Renal cortical epithelial cell (primary cell): ENCODE measurements around the gene SLC6A16. TPM values are rescaled to one million over a fixed set of nuclear protein-coding genes. Genes with fewer than 3 reads are reported as not detected.
"Not testable (repeated sequence)": the region's sequence is repeated elsewhere in the genome, so short reads cannot be mapped to it uniquely, and the experiment has no call there.

Source experiments
- DNase-seq: peaks from one replicate; pipeline ENCODE4 v3.0.0-alpha.2; 2011; ENCODE audit warnings: low read depth
- total RNA-seq: library from RNA; depleted of rRNA; stranded (reverse); fragments of >200 nt; gene quantifications from 2 replicates; pipeline ENCODE4 v1.2.3, GENCODE V29; 2014

The SLC6A16 gene
- total RNA-seq, 1 donor from 2014 or later = 0.25 TPM

GRCh38 chr19:49344505-49345423 lies 19.8 kb upstream of the SLC6A16 start:
- no peak for DNase-seq

- DNase-seq = no peak
These were observed 18.1 kb upstream of the SLC6A16 start for GRCh38 chr19:49343123-49343522.

- DNase-seq = no peak
These were observed 17.3 kb upstream of the SLC6A16 start for GRCh38 chr19:49342291-49342721.

DNA sequence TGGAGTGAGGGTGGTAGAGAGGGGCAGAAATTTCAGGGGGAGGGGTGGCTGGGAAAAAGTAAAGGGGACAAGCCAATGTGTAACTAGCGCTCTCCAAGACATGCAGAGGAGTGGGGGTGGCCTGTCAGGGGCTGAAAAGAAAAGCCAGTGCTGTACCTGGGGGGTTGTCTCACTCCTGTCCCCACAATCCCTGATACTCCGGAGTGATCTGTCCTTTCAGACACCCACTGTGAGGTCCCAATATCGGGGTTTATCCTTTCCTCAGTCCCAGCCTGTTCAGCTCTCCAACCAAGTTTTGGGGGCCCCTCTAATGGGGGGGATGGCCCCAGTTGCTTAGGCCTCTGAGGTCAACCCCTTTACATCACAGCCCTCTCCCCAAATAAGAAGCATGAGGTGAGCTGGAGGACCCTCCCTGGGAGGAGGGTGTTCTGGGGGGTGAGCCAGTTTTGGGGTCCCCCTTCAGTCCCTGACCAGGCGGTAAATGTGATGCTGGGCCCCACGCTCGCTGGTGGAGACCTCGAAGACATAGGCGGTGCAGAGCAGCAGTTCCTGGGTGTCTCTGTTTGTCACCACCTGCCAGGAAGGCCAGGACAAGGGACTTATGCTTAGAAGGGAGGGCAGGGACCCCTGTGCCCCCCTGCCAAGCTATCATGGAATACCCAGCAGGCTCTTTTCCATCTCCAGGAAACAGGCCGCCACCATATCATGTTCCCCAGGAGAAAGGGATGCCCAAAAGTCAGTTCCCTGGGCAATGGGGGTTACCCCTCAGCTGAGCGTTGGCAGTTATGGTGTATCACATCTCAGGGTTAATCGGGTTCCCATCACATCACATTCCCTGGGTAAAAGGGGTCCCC lies 16.1 kb upstream of the SLC6A16 start:
- no peak for DNase-seq

DNA sequence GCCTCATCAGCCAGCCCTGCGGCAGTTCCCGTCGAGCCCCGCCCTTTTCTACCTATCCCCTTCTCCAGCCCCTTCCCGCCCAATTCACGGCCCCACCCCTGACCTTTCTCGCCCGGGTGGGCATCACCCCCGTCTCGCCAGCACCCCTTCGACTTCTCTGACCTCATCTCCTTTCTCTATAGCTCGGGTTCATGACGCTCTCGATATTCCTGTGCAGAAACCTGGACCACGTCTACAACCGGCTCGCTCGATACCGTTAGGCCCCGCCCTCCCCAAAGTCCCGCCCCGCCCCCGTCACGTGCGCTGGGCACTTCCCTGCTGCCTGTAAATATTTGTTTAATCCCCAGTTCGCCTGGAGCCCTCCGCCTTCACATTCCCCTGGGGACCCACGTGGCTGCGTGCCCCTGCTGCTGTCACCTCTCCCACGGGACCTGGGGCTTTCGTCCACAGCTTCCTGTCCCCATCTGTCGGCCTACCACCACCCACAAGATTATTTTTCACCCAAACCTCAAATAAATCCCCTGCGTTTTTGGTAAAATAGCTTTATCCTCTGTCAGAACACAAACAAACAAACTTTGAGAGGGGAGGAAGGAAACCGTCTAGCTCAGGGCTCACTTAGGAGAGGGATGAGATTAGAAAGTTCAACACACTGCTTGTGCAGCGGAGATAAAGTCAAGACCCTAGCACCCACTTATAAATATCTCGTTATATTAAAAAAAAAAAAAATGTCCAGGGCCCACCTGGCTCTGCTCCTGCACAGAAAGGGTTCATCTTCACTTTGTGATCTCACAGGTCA lies 15.3 kb upstream of the SLC6A16 start:
- peak; percentile 25 for DNase-seq

DNA sequence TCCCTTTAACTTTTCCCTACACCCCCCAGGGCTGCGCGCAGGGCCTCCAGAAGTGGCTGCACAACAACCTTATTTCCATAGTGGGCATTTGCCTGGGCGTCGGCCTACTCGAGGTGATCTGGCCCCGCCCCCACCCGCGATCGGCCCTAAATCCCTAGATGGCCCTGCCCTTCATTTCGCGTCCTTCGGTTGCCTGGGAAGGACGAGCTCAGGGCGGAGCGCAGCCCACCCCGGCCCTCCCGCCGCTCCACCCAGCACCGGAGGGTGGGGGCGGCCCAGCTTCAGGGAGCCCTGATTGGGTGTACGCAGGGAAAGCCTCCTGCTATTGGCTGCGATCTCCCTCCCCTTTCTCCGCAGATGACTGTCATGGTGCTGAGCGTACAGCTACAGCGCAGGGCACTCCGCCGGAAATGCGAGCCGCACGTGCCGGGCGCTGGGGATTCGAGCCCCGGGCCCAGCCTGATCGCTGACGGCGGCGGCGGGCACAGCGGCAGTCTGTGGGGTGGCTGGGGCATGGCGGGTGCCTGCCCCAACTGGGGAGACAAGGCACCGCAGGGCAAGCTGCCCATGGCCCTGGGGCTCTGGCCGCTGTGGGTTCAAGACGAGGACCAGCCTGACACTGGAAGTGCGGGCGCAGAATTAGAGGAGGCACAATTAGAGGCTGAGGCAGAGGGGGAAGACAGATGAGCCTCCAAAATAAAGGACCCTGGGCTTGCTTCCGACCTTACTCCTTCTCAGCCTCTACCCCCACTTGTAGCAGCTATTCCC lies 14.5 kb upstream of the SLC6A16 start:
- DNase-seq = peak; percentile 86

GRCh38 chr19:49338691-49339300 lies 13.8 kb upstream of the SLC6A16 start:
- peak; percentile 64 for DNase-seq

GRCh38 chr19:49338023-49338677 lies 13.2 kb upstream of the SLC6A16 start:
- DNase-seq = no peak

GRCh38 chr19:49337267-49338022 lies 12.5 kb upstream of the SLC6A16 start:
- no peak for DNase-seq

DNA sequence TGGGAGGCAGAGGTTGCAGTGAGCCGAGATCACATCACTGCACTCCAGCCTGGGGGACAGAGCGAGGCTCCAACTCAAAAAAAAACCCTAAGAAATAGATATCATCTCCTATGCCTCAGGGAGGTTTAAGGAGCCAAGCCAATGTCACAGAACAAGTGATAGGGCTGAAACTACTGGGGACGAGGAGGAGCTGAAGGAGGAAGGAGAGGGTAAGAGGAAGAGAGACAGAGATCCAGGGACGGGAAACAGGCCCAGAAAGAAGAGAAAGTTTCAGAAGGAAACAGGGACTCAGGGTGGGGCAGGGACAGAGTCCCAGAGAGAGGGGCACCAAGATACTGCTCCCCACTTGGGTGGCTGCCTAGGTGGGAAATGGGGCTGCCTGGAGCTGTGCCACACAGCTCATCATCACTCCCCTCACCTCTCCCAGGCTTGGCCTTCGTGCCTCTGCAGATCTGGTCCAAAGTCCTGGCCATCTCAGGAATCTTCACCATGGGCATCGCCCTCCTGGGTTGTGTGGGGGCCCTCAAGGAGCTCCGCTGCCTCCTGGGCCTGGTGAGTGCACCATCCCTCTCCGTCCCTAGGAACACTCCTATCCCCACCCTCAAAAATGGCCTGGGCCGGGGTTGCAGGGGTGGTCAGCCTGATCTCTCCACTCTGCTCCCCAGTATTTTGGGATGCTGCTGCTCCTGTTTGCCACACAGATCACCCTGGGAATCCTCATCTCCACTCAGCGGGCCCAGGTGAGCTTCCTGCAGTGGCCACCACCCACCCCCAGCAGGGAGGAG lies 11.7 kb upstream of the SLC6A16 start:
- DNase-seq = no peak

- no peak for DNase-seq
These were observed 10.9 kb upstream of the SLC6A16 start for GRCh38 chr19:49335784-49336481.

DNA sequence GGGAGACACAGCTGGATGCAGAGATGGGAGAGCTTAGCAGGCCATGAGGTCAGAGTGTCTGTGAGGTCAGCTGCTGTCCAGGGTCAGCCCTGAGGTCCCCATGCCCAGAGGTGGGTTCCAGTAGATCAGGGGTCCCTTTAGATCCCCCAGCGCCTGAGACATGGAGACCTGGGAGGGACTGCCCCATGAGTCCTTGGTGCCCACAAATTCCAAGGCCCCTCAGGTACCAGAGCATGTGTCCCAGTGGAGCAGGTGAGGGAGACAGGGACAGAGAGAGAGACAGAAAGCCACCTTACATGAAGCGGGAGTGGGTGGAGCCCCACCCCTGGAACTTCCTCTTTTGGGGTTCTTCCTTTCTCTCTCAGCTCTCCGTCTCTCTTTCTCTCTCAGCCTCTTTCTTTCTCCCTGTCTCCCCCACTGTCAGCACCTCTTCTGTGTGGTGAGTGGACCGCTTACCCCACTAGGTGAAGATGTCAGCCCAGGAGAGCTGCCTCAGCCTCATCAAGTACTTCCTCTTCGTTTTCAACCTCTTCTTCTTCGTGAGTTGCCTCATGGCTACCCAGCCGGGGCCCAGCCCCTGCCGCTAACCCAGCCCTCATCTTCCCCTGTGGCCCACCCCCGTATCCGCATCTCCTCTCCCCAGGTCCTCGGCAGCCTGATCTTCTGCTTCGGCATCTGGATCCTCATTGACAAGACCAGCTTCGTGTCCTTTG lies 10.2 kb upstream of the SLC6A16 start, which contains the start of gene CD37:
Gene CD37 (plus strand): TSS at position 336 of the 713 bp plus-strand sequence. CDS start 135 bp downstream, at position 471.
- DNase-seq = no peak

DNA sequence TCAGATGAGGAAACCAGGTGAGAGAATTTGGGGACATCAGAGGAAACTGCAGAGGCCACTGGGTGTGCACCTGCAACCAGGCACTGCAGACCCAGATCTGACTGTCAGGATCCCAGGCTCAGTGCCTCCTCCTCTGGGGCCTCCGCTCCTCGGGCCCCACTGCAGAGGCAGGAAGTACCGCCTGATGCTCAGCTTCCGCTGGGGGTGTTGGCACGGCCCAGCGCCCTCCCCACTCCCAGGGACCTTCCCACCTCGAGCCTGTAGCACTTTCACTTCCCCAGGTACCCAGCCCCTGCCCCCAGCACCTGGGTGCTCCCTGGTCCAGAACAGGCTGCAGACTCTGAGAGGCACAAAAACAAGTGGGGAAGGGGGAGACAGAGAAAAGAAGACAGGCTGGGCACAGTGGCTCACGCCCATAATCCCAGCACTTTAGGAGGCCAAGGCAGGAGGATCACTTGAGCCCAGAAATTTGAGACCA lies 8.9 kb upstream of the SLC6A16 start:
- no peak for DNase-seq

- no peak for DNase-seq
These were observed 8.4 kb upstream of the SLC6A16 start for GRCh38 chr19:49333418-49333805.

DNA sequence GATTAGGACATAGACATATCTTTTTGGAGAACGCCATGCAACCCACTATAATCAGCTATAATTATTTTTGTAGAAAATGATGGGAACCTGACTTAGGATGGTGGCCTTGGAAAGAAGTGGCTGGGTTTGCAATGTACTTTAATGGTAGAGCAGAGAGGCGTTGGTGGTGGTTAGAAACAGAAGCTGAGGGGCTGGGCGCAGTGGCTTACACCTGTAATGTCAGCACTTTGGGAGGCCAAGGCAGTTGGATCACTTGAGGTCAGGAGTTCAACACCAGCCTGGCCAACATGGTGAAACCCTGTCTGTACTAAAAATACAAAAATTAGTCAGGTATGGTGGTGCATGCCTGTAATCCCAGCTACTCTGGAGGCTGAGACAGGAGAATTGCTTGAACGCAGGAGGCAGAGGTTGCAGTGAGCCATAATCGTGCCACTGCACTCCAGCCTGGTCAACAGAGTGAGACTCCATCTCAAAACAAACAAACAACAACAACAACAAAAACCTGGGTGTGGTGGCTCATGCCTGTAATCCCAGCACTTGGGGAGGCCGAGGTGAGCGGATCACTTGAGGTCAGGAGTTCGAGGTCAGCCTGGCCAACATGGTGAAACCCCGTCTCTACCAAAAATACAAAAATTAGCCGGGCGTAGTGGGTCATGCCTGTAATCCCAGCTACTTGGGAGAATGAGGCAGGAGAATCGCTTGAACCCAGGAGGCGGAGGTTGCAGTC lies 7.9 kb upstream of the SLC6A16 start:
- not testable (repeated sequence) for DNase-seq

GRCh38 chr19:49331616-49332055 lies 6.6 kb upstream of the SLC6A16 start:
- DNase-seq = peak; percentile 94
